Measurements from ENCODE around the gene CHD2. TPM values are rescaled to one million over a fixed set of nuclear protein-coding genes. Genes with fewer than 3 reads are reported as not detected.

Gene CHD2
- total and polyA plus RNA-seq, 10 of the 15 experiments (the other 5 are each of a cell fraction or from before 2014, with no cell fraction given), result 38.1 to 94.7 (median 63.3) TPM

GRCh38 chr15:92915766-92916435, 15.8 kb downstream of the CHD2 start:
- intact Hi-C loops (cut with micrococcal nuclease; ENCODE audit: unreplicated experiment) (loop anchor here (10.0 kb wide), 1 partner anchor 251 kb away; no protein-coding TSS in a partner anchor), in situ Hi-C loops (cut with MboI) (loop anchor here (10.0 kb wide), 1 partner anchor 261 kb away; the partner anchor contains the start of gene FAM174B)
- ChIA-PET CTCF (interaction anchor here (0.9 to 9.4 kb wide), 14 partner anchors 8 to 118 kb away, joined by 3 to 126 read pairs (median 7); partner anchors contain the start of gene CHD2), RAD21 (ENCODE audit: unreplicated experiment) (interaction anchor here (1.1 to 10.9 kb wide), 10 partner anchors 8 to 118 kb away, joined by 3 to 128 read pairs (median 18); partner anchors contain the start of gene CHD2), SMC1A (ENCODE audit: uncharacterized antibody, unreplicated experiment) (interaction anchor here (1.3 to 12.8 kb wide), 14 partner anchors 9 to 119 kb away, joined by 3 to 150 read pairs (median 18); partner anchors contain the start of gene CHD2), POLR2A (interaction anchor here (0.6 to 14.3 kb wide), 9 partner anchors 12 to 117 kb away, joined by 3 to 184 read pairs (median 7); partner anchors contain the start of gene CHD2)
- Histone ChIP-seq H3K4me2 (ENCODE audit: control insufficient read depth, insufficient read depth) (no peak overlapping the region), H4K20me1 (ENCODE audit: control insufficient read depth, insufficient read depth) (no peaks in the 10 kb centered on the region), H3K4me3 (no peak overlapping the region), H3K27me3 (replicated peaks in 1 of 2; ENCODE audit: control insufficient read depth in 2 of 2, insufficient read depth in 2 of 2, low read length in 1 of 2) (no peaks in the 10 kb centered on the region), H2AFZ (ENCODE audit: control insufficient read depth, low read depth, low read length) (no peak overlapping the region), H3K9me3 (replicated peaks; ENCODE audit: control insufficient read depth, insufficient read depth, low read length) (no peaks in the 10 kb centered on the region; the same call in 1 of the 3 replicates), H3K9ac (ENCODE audit: control insufficient read depth, insufficient read depth, low read length) (no peak overlapping the region), H3K27ac (ENCODE audit: control insufficient read depth, insufficient read depth) (no peak overlapping the region), H3K4me1 (ENCODE audit: control insufficient read depth, insufficient read depth, low read length) (peaks cover 27% of the 10 kb centered on the region), H3K36me3 (ENCODE audit: control insufficient read depth in 2 of 2, insufficient read depth in 2 of 2, low read length in 1 of 2) (peaks cover 0 to 35% of the 10 kb centered on the region in 2 experiments; a peak in 3 of 4 replicates), H3K79me2 (ENCODE audit: control insufficient read depth, insufficient read depth, low read length) (peaks cover 96% of the 10 kb centered on the region)
- no peak for FAIRE-seq
- DNase-seq (ENCODE audit: low read depth, low spot score), result no peak
- BruUV-seq (replicated peaks), result no TSS peak
- 97% methylated on average over 4 of the region's 4 CpGs for WGBS (ENCODE audit: insufficient coverage, insufficient replicate concordance, low lambda C conversion rate, missing lambda C conversion rate)
- TF ChIP-seq BCL3 (IDR thresholded peaks at IDR 0.05; ENCODE audit: borderline replicate concordance, insufficient read depth, low read depth, low read length, poor library complexity, severe bottlenecking) (no peak), CBX5 (IDR thresholded peaks at IDR 0.05; ENCODE audit: low read depth) (no peak), HCFC1 (IDR thresholded peaks at IDR 0.05; ENCODE audit: low read length) (no peak)
- ATAC-seq, result no peak

All from GM12878 (cell line).